Esophagus squamous epithelium (tissue), 5 donors: ENCODE measurements around the gene SLC7A14. TPM values are rescaled to one million over a fixed set of nuclear protein-coding genes. Genes with fewer than 3 reads are reported as not detected.

ENCODE experiments used
- DNase-seq: peaks from one replicate; lab custom pipeline; 2025; lab: John Stamatoyannopoulos, UW
- H3K27ac ChIP-seq, 4 donors: fragments of 200-600 bp; sonication (generic); one replicate each; pipeline ENCODE4 v1.5.1; 2016 to 2019; ENCODE audit warnings: mild to moderate bottlenecking in 1 of 4
- H3K27me3 ChIP-seq, 4 donors: fragments of 200-600 bp; sonication (generic); 1 replicate in 3 of 4; 2 replicates in 1 of 4; pipeline versions ENCODE4 v1.5.1 to v1.6.0; 2017 to 2021; ENCODE audit warnings: antibody characterized with exemption in 1 of 4
- H3K36me3 ChIP-seq, 3 donors: fragments of 200-600 bp; sonication (generic); one replicate each; pipeline ENCODE4 v1.5.1; 2016 to 2019
- H3K4me1 ChIP-seq, 3 donors: fragments of 200-600 bp; sonication (generic); one replicate each; pipeline ENCODE4 v1.5.1; 2017 to 2019
- H3K4me3 ChIP-seq, 4 donors: fragments of 200-600 bp; sonication (generic); 1 replicate in 3 of 4; 2 replicates in 1 of 4; pipeline ENCODE4 v1.5.1; 2016 to 2019; ENCODE audit warnings: mild to moderate bottlenecking in 2 of 4, moderate library complexity in 1 of 4
- H3K9me3 ChIP-seq, 3 donors: fragments of 200-600 bp; sonication (generic); one replicate each; pipeline ENCODE4 v1.5.1; 2016 to 2019
- CTCF ChIP-seq, 6 experiments: fragments of 450-650 bp in 4 of 6; fragments of 200-600 bp in 2 of 6; sonication (generic) in 2 of 6; IDR thresholded peaks; one replicate each; pipeline ENCODE4 v1.5.1; 2016 to 2019; ENCODE audit warnings: antibody characterized with exemption in 6 of 6, mild to moderate bottlenecking in 4 of 6, moderate library complexity in 4 of 6
- POLR2A ChIP-seq, 4 donors: fragments of 450-650 bp; IDR thresholded peaks; one replicate each; pipeline ENCODE4 v1.6.1; 2017; ENCODE audit warnings: antibody characterized with exemption in 4 of 4, mild to moderate bottlenecking in 4 of 4, moderate library complexity in 3 of 4
- WGBS, 2 donors: methylation state at CpG; one replicate each; pipeline ENCODE4 v1.1.5; 2018; 5-methylcytosine and 5-hydroxymethylcytosine counted together
- intact Hi-C: fragments of 100-400 bp; cut with DNase I; formaldehyde crosslinking; loops from one replicate; pipeline ENCODE4 v1.15.0; 2022
- total RNA-seq, 4 donors: library from RNA; depleted of rRNA; stranded (reverse); fragments of >200 nt; gene quantifications; one replicate each; pipeline ENCODE4 v1.1.0, GENCODE V29; 2016
- donor health status: DM: yes; HTN: yes; CAD: no.

The SLC7A14 gene
- total RNA-seq, 4 donors from 2014 or later: under 0.01 TPM; not detected in 3

- WGBS, 2 donors: 89% methylated on average over 2 of the region's 2 CpGs
- no peaks in the 10 kb centered on the region for H3K4me1 ChIP-seq
- TF ChIP-seq POLR2A (IDR thresholded peaks at IDR 0.05): no peak
- TF ChIP-seq CTCF (IDR thresholded peaks at IDR 0.05): no peak
- H3K27me3 ChIP-seq: no peaks in the 10 kb centered on the region
- H3K27ac ChIP-seq: no peak overlapping the region
- no peaks in the 10 kb centered on the region for H3K36me3 ChIP-seq
- no peaks in the 10 kb centered on the region for H3K9me3 ChIP-seq
- H3K4me3 ChIP-seq: no peak overlapping the region
- intact Hi-C loops: no loop called here
- no peak for DNase-seq
Observed at GRCh38 chr3:170565495-170565894, 20.4 kb downstream of the SLC7A14 start.

- intact Hi-C loops: no loop called here
- 53 to 61% methylated on average over 2 of the region's 2 CpGs for WGBS, 2 donors
- TF ChIP-seq POLR2A (IDR thresholded peaks at IDR 0.05): no peak
- no peak for TF ChIP-seq CTCF (IDR thresholded peaks at IDR 0.05)
- Histone ChIP-seq H3K4me3 (no peak overlapping the region), H3K36me3 (no peaks in the 10 kb centered on the region), H3K27ac (no peak overlapping the region), H3K4me1 (no peaks in the 10 kb centered on the region), H3K27me3 (no peaks in the 10 kb centered on the region), H3K9me3 (no peaks in the 10 kb centered on the region)
- DNase-seq: no peak
Observed at GRCh38 chr3:170564664-170565063, 21.2 kb downstream of the SLC7A14 start.

- Histone ChIP-seq H3K9me3 (no peaks in the 10 kb centered on the region), H3K4me1 (no peaks in the 10 kb centered on the region), H3K27me3 (no peaks in the 10 kb centered on the region), H3K27ac (no peak overlapping the region), H3K36me3 (no peaks in the 10 kb centered on the region), H3K4me3 (no peak overlapping the region)
- intact Hi-C loops: no loop called here
- no peak for TF ChIP-seq POLR2A (IDR thresholded peaks at IDR 0.05)
- TF ChIP-seq CTCF (IDR thresholded peaks at IDR 0.05): no peak
- DNase-seq: no peak
- WGBS, 2 donors: 65 to 75% methylated on average over 6 to 7 of the region's 7 CpGs
Observed at GRCh38 chr3:170563712-170564423, 22.0 kb downstream of the SLC7A14 start.

- 50 to 53% methylated on average over 1 of the region's 1 CpG for WGBS, 2 donors
- TF ChIP-seq CTCF (IDR thresholded peaks at IDR 0.05) (no peak), POLR2A (IDR thresholded peaks at IDR 0.05) (no peak)
- Histone ChIP-seq H3K27me3 (no peaks in the 10 kb centered on the region), H3K4me3 (no peak overlapping the region), H3K4me1 (no peaks in the 10 kb centered on the region), H3K27ac (no peak overlapping the region), H3K9me3 (no peaks in the 10 kb centered on the region), H3K36me3 (no peaks in the 10 kb centered on the region)
- intact Hi-C loops: no loop called here
- no peak for DNase-seq
Observed at GRCh38 chr3:170562080-170562479, 23.8 kb downstream of the SLC7A14 start.

- intact Hi-C loops: no loop called here
Observed at GRCh38 chr3:170560717-170561382, 25.0 kb downstream of the SLC7A14 start.

More at GRCh38 chr3:170560717-170561382, 25.0 kb downstream of the SLC7A14 start:
- no peaks in the 10 kb centered on the region for H3K9me3 ChIP-seq
- DNase-seq: no peak
- no peaks in the 10 kb centered on the region for H3K36me3 ChIP-seq
- no peaks in the 10 kb centered on the region for H3K27me3 ChIP-seq
- TF ChIP-seq POLR2A (IDR thresholded peaks at IDR 0.05) (no peak), CTCF (IDR thresholded peaks at IDR 0.05) (no peak)
- H3K4me3 ChIP-seq: no peak overlapping the region
- H3K27ac ChIP-seq: no peak overlapping the region
- H3K4me1 ChIP-seq: no peaks in the 10 kb centered on the region
- WGBS, 2 donors: 70 to 80% methylated on average over 5 of the region's 5 CpGs
